Activated CD8-positive, alpha-beta memory T cell treated with anti-CD3 and anti-CD28 coated beads for 36 hours (primary cell): ENCODE measurements around the gene ZNF358. TPM values are rescaled to one million over a fixed set of nuclear protein-coding genes. Genes with fewer than 3 reads are reported as not detected.

ENCODE experiments used
- CTCF ChIA-PET: fragments of 350-600 bp; sonication (Branson Sonifier 250); formaldehyde crosslinking; loops from one replicate; lab custom pipeline; 2021; ENCODE audit warnings: antibody characterized with exemption; lab: Charles Lee
- POLR2A ChIA-PET: fragments of 350-600 bp; sonication (Branson Sonifier 250); formaldehyde crosslinking; loops from one replicate; lab custom pipeline; 2021; ENCODE audit warnings: antibody characterized with exemption; lab: Charles Lee
- total RNA-seq, 2 experiments: library from RNA; stranded (reverse); gene quantifications; one replicate each; pipeline ENCODE4 v1.2.3, GENCODE V29; 2021

ZNF358 gene
- total RNA-seq, 2 experiments from 2014 or later, result 8.9 to 9.0 TPM

GRCh38 chr19:7545300-7545699 is 29.4 kb downstream of the ZNF358 start:
- POLR2A ChIA-PET, result interaction anchor here (0.7 kb wide), 1 partner anchor 12 kb away, joined by 6 read pairs; no protein-coding TSS in a partner anchor

GRCh38 chr19:7545904-7546303 is 30.0 kb downstream of the ZNF358 start:
- ChIA-PET CTCF (interaction anchor here (0.6 to 1.3 kb wide), 2 partner anchors 25 to 135 kb away, joined by 3 read pairs; partner anchors contain the start of gene TRAPPC5), POLR2A (interaction anchor here (0.7 kb wide), 1 partner anchor 13 kb away, joined by 6 read pairs; no protein-coding TSS in a partner anchor)

More at GRCh38 chr19:7545300-7545699, 29.4 kb downstream of the ZNF358 start:
- CTCF ChIA-PET, result interaction anchor here (0.7 to 1.1 kb wide), 2 partner anchors 23 to 268 kb away, joined by 3 read pairs; no protein-coding TSS in a partner anchor

GRCh38 chr19:7547159-7547558 is 31.3 kb downstream of the ZNF358 start:
- CTCF ChIA-PET, result interaction anchor here (1.3 kb wide), 1 partner anchor 134 kb away, joined by 3 read pairs; the partner anchor contains the start of gene TRAPPC5
- POLR2A ChIA-PET, result no interaction called here

GRCh38 chr19:7549429-7550148 is 33.7 kb downstream of the ZNF358 start:
- CTCF ChIA-PET, result interaction anchor here (0.6 kb wide), 1 partner anchor 451 kb away, joined by 3 read pairs; no protein-coding TSS in a partner anchor
- POLR2A ChIA-PET, result no interaction called here

- CTCF ChIA-PET, result interaction anchor here (0.6 to 3.3 kb wide), 2 partner anchors 18 to 451 kb away, joined by 3 to 13 read pairs; no protein-coding TSS in a partner anchor
- POLR2A ChIA-PET, result no interaction called here
Observed at GRCh38 chr19:7550169-7550770, 34.4 kb downstream of the ZNF358 start.

GRCh38 chr19:7550987-7551761 is 35.3 kb downstream of the ZNF358 start:
- ChIA-PET POLR2A (no interaction called here), CTCF (interaction anchor here (3.3 kb wide), 1 partner anchor 17 kb away, joined by 13 read pairs; no protein-coding TSS in a partner anchor)

- POLR2A ChIA-PET, result no interaction called here
- CTCF ChIA-PET, result interaction anchor here (0.7 to 3.3 kb wide), 2 partner anchors 16 to 327 kb away, joined by 3 to 13 read pairs; no protein-coding TSS in a partner anchor
Observed at GRCh38 chr19:7552781-7553180, 36.9 kb downstream of the ZNF358 start.

GRCh38 chr19:7554565-7554964 is 38.7 kb downstream of the ZNF358 start:
- POLR2A ChIA-PET, result no interaction called here

GRCh38 chr19:7554990-7555864 is 39.3 kb downstream of the ZNF358 start:
- CTCF ChIA-PET, result interaction anchor here (0.5 to 2.0 kb wide), 3 partner anchors 13 to 399 kb away, joined by 3 to 6 read pairs (median 4); partner anchors contain the start of gene PNPLA6

More at GRCh38 chr19:7554565-7554964, 38.7 kb downstream of the ZNF358 start:
- CTCF ChIA-PET, result interaction anchor here (0.5 to 2.0 kb wide), 2 partner anchors 14 to 398 kb away, joined by 4 to 6 read pairs; no protein-coding TSS in a partner anchor

GRCh38 chr19:7556696-7557315 is 40.9 kb downstream of the ZNF358 start:
- POLR2A ChIA-PET, result no interaction called here
- CTCF ChIA-PET, result interaction anchor here (0.7 kb wide), 2 partner anchors 112 to 207 kb away, joined by 3 read pairs; partner anchors contain the start of gene RETN

More at GRCh38 chr19:7554990-7555864, 39.3 kb downstream of the ZNF358 start:
- POLR2A ChIA-PET, result no interaction called here

GRCh38 chr19:7558667-7559066 is 42.8 kb downstream of the ZNF358 start:
- ChIA-PET CTCF (interaction anchor here (2.8 kb wide), 1 partner anchor 9 kb away, joined by 11 read pairs; no protein-coding TSS in a partner anchor), POLR2A (interaction anchor here (0.6 kb wide), 1 partner anchor 24 kb away, joined by 3 read pairs; no protein-coding TSS in a partner anchor)

- CTCF ChIA-PET, result interaction anchor here (0.9 to 2.8 kb wide), 2 partner anchors 9 to 93 kb away, joined by 3 to 11 read pairs; no protein-coding TSS in a partner anchor
- POLR2A ChIA-PET, result interaction anchor here (0.6 kb wide), 1 partner anchor 25 kb away, joined by 3 read pairs; no protein-coding TSS in a partner anchor
Observed at GRCh38 chr19:7559102-7559501, 43.2 kb downstream of the ZNF358 start.

- CTCF ChIA-PET, result interaction anchor here (2.8 kb wide), 1 partner anchor 8 kb away, joined by 11 read pairs; no protein-coding TSS in a partner anchor
- POLR2A ChIA-PET, result no interaction called here
Observed at GRCh38 chr19:7560255-7560654, 44.4 kb downstream of the ZNF358 start.

- CTCF ChIA-PET, result no interaction called here
- POLR2A ChIA-PET, result no interaction called here
Observed at GRCh38 chr19:7561325-7561724, 45.4 kb downstream of the ZNF358 start.

- POLR2A ChIA-PET, result no interaction called here
- CTCF ChIA-PET, result interaction anchor here (0.8 kb wide), 1 partner anchor 1654 kb away, joined by 3 read pairs; no protein-coding TSS in a partner anchor
Observed at GRCh38 chr19:7562646-7563393, 46.9 kb downstream of the ZNF358 start.

GRCh38 chr19:7564866-7565265 is 49.0 kb downstream of the ZNF358 start:
- ChIA-PET CTCF (interaction anchor here (1.9 kb wide), 1 partner anchor 116 kb away, joined by 4 read pairs; the partner anchor contains the start of gene TRAPPC5), POLR2A (no interaction called here)
